HepG2 (cell line): ENCODE measurements around the gene LRRC45. TPM values are rescaled to one million over a fixed set of nuclear protein-coding genes. Genes with fewer than 3 reads are reported as not detected.

ENCODE experiments used
- ATAC-seq: fragments of 200-7000 bp; cut with Tn5 transposase; 3 replicates; pipeline ENCODE4 v1.9.1; 2020; ENCODE audit warnings: mild to moderate bottlenecking, moderate library complexity
- BruUV-seq: library from RNA; stranded (reverse); fragments of 400-500 nt; replicated peaks from 2 replicates; lab custom pipeline; 2021; lab: Mats Ljungman, UMichigan
- CTCF ChIA-PET: fragments of 300-600 bp; formaldehyde crosslinking; extraction: SDS; loops from one replicate; lab custom pipeline; 2021; ENCODE audit warnings: low total read pairs, inconsistent platforms, low intra/inter-chr PET ratio; lab: Yijun Ruan, JAX
- POLR2A ChIA-PET: fragments of 350-600 bp; sonication (Branson Sonifier 250); formaldehyde crosslinking; loops from one replicate; lab custom pipeline; 2020; ENCODE audit warnings: antibody characterized with exemption, inconsistent platforms; lab: Yijun Ruan, JAX
- DNase-seq: peaks from one replicate; pipeline ENCODE4 v3.0.0-alpha.2; 2015; ENCODE audit warnings: low spot score
- FAIRE-seq: peaks from 3 replicates; lab custom pipeline; 2011; peaks lifted over from hg19 to GRCh38; lab: Jason Lieb, UNC
- H2AFZ ChIP-seq: one replicate; pipeline ENCODE4 v1.6.1; 2011; ENCODE audit warnings: low read length, inconsistent platforms
- H3K27ac ChIP-seq: fragments of 300-600 bp; 3 replicates; pipeline ENCODE4 v1.8.0; 2011; ENCODE audit warnings: mixed run types, mild to moderate bottlenecking, mixed read lengths, low read length, inconsistent platforms; ENCODE audit not compliant: insufficient read depth; ENCODE audit errors: extremely low read length
- H3K27me3 ChIP-seq, 2 experiments: fragments of 200-600 bp in 1 of 2; 2 replicates in 1 of 2; 3 replicates in 1 of 2; pipeline versions ENCODE4 v1.6.0 to v1.8.0; 2011; ENCODE audit warnings: low read length in 2 of 2, mild to moderate bottlenecking in 2 of 2, moderate library complexity in 2 of 2, inconsistent platforms in 1 of 2; ENCODE audit not compliant: insufficient read depth in 2 of 2, control insufficient read depth in 1 of 2
- H3K36me3 ChIP-seq, 2 experiments: fragments of 200-600 bp in 1 of 2; replicated peaks in 1 of 2; 2 replicates in 1 of 2; 3 replicates in 1 of 2; pipeline versions ENCODE4 v1.5.1 to v1.8.0; 2011; ENCODE audit warnings: low read length in 2 of 2, inconsistent platforms in 1 of 2; ENCODE audit not compliant: insufficient read depth in 2 of 2, control insufficient read depth in 1 of 2
- H3K4me1 ChIP-seq: 2 replicates; pipeline ENCODE4 v1.5.1; 2012; ENCODE audit warnings: low read length, inconsistent platforms; ENCODE audit not compliant: insufficient read depth
- H3K4me2 ChIP-seq: 2 replicates; pipeline ENCODE4 v1.6.0; 2011; ENCODE audit warnings: low read depth, low read length, inconsistent platforms
- H3K4me3 ChIP-seq, 3 experiments: fragments of 200-600 bp in 1 of 3; sonication (generic), shearing (Covaris generic) in 1 of 3; replicated peaks in 1 of 3; 2 replicates each; pipeline ENCODE4 v1.5.1; 2011 to 2016; ENCODE audit warnings: low read length in 3 of 3, inconsistent platforms in 2 of 3, low read depth in 2 of 3, mild to moderate bottlenecking in 2 of 3, control low read depth in 1 of 3, mixed read lengths in 1 of 3; ENCODE audit not compliant: insufficient read depth in 1 of 3
- H3K79me2 ChIP-seq: one replicate; pipeline ENCODE4 v1.6.1; 2011; ENCODE audit warnings: low read length, inconsistent platforms; ENCODE audit not compliant: insufficient read depth
- H3K9ac ChIP-seq: 2 replicates; pipeline ENCODE4 v1.6.0; 2011; ENCODE audit warnings: mild to moderate bottlenecking, low read depth, low read length, inconsistent platforms; ENCODE audit not compliant: insufficient read depth
- H3K9me3 ChIP-seq: 2 replicates; pipeline ENCODE4 v1.5.1; 2012; ENCODE audit warnings: mild to moderate bottlenecking, low read length
- H4K20me1 ChIP-seq: 2 replicates; pipeline ENCODE4 v1.6.0; 2011; ENCODE audit warnings: inconsistent platforms, mild to moderate bottlenecking, low read length, moderate library complexity; ENCODE audit not compliant: insufficient read depth
- AKAP8 ChIP-seq: sonication (generic); formaldehyde crosslinking; IDR thresholded peaks from 2 replicates; pipeline ENCODE4 v1.5.1; 2020; ENCODE audit warnings: mild to moderate bottlenecking, missing genetic modification reagents
- EP300 ChIP-seq, 3 experiments: sonication (generic) in 1 of 3; formaldehyde crosslinking in 1 of 3; IDR thresholded peaks; 2 replicates each; pipeline versions ENCODE4 v1.5.1 to v1.6.1; 2011 to 2020; ENCODE audit warnings: low read depth in 2 of 3, low read length in 2 of 3, borderline replicate concordance in 1 of 3, improper control_type of control experiment in 1 of 3, mild to moderate bottlenecking in 1 of 3, missing genetic modification reagents in 1 of 3, moderate library complexity in 1 of 3
- ISL2 ChIP-seq: sonication (generic); formaldehyde crosslinking; IDR thresholded peaks from 2 replicates; pipeline ENCODE4 v1.5.0; 2020; ENCODE audit warnings: missing genetic modification reagents
- MAZ ChIP-seq, 2 experiments: sonication (generic) in 1 of 2; formaldehyde crosslinking in 1 of 2; IDR thresholded peaks; 2 replicates each; pipeline versions ENCODE4 v1.5.0 to v1.6.1; 2012 to 2020; ENCODE audit warnings: low read depth in 2 of 2, mild to moderate bottlenecking in 2 of 2, borderline replicate concordance in 1 of 2, improper control_type of control experiment in 1 of 2, low read length in 1 of 2, missing genetic modification reagents in 1 of 2, moderate library complexity in 1 of 2
- RBFOX2 ChIP-seq: fragments of 200-400 bp; formaldehyde crosslinking; IDR thresholded peaks from 2 replicates; pipeline ENCODE4 v1.6.1; 2017; ENCODE audit warnings: low read depth, mild to moderate bottlenecking, low read length
- RNF2 ChIP-seq: fragments of 450-650 bp; conservative IDR thresholded peaks from 2 replicates; pipeline ENCODE4 v1.6.1; 2016; ENCODE audit warnings: low read depth
- RNF219 ChIP-seq: sonication (generic); formaldehyde crosslinking; IDR thresholded peaks from 2 replicates; pipeline ENCODE4 v1.5.0; 2020; ENCODE audit warnings: mild to moderate bottlenecking, missing genetic modification reagents
- SMAD3 ChIP-seq: sonication (generic); formaldehyde crosslinking; IDR thresholded peaks from 2 replicates; pipeline ENCODE4 v1.4.0; 2020; ENCODE audit warnings: missing genetic modification reagents
- SRF ChIP-seq: IDR thresholded peaks from 2 replicates; pipeline ENCODE4 v1.6.1; 2011; ENCODE audit warnings: mild to moderate bottlenecking, low read depth, low read length, moderate library complexity
- TCF7 ChIP-seq: sonication (generic); IDR thresholded peaks from 2 replicates; pipeline ENCODE4 v1.6.1; 2016; ENCODE audit warnings: antibody characterized with exemption, low read depth
- ZFP36L1 ChIP-seq: sonication (generic); formaldehyde crosslinking; IDR thresholded peaks from 2 replicates; pipeline ENCODE4 v1.8.0; 2022; ENCODE audit warnings: mild to moderate bottlenecking, missing genetic modification reagents, moderate library complexity
- ZNF12 ChIP-seq: sonication (generic); formaldehyde crosslinking; IDR thresholded peaks from 2 replicates; pipeline ENCODE4 v1.5.0; 2020; ENCODE audit warnings: missing genetic modification reagents
- ZNF121 ChIP-seq: sonication (generic); formaldehyde crosslinking; IDR thresholded peaks from 2 replicates; pipeline ENCODE4 v1.5.0; 2020; ENCODE audit warnings: mild to moderate bottlenecking, missing genetic modification reagents
- ZZZ3 ChIP-seq: sonication (generic); formaldehyde crosslinking; IDR thresholded peaks from 2 replicates; pipeline ENCODE4 v1.4.0; 2020; ENCODE audit warnings: missing genetic modification reagents, mild to moderate bottlenecking, borderline replicate concordance
- WGBS: methylation state at CpG from one replicate; pipeline ENCODE4 v1.1.6; 2017; ENCODE audit warnings: low lambda C conversion rate; 5-methylcytosine and 5-hydroxymethylcytosine counted together
- in situ Hi-C: cut with HindIII; loops from 2 replicates; pipeline ENCODE4 v1.10.0; 2017; ENCODE audit warnings: low pct_unique_long_range_greater_than_20kb; ENCODE audit not compliant: extremely low pct_ligation_motif_present
- intact Hi-C: fragments of 100-400 bp; cut with micrococcal nuclease; formaldehyde crosslinking; loops from one replicate; pipeline ENCODE4 v1.10.0; 2022; ENCODE audit not compliant: unreplicated experiment
- polyA plus RNA-seq, 8 experiments: library from polyadenylated mRNA; depleted of rRNA in 3 of 8; stranded (reverse) in 7 of 8; unstranded in 1 of 8; fragments of >200 nt; fragmentation: Illumina TruSeq in 4 of 8; extraction: Trizol in 4 of 8; gene quantifications; 2 replicates each; pipeline versions ENCODE4 v1.2.1 to v1.2.3, GENCODE V29; 2011 to 2016; ENCODE audit warnings: low read depth in 4 of 8, missing spikeins in 1 of 8, mixed read lengths in 1 of 8; ENCODE audit not compliant: insufficient read depth in 1 of 8
- total RNA-seq, 5 experiments: library from RNA; depleted of rRNA; stranded (reverse); fragments of >200 nt; fragmentation: Illumina TruSeq; extraction: Trizol; gene quantifications; 2 replicates each; pipeline ENCODE4 v1.2.3, GENCODE V29; 2016; ENCODE audit warnings: low read depth in 1 of 5

The LRRC45 gene
- total and polyA plus RNA-seq, 2 of the 13 experiments (the other 11 are each of a cell fraction or from before 2014, with no cell fraction given) = 11.6 to 48.1 TPM

GRCh38 chr17:81987161-81987770 is 35.8 kb upstream of the LRRC45 start:
- POLR2A ChIA-PET = no interaction called here
- H3K4me3 ChIP-seq = no peak overlapping the region
- in situ Hi-C loops = no loop called here
- H4K20me1 ChIP-seq = no peaks in the 10 kb centered on the region
- CTCF ChIA-PET = no interaction called here
- TF ChIP-seq ZFP36L1 (CRISPR knock-in tag) = no peak
- no peak for TF ChIP-seq SRF
- TF ChIP-seq SMAD3 = no peak
- 0 out of 2 replicates have a peak, but pooled peaks have one; percentile 5 for TF ChIP-seq RBFOX2
- TF ChIP-seq ISL2 = no peak
- intact Hi-C loops = no loop called here
- whole genome bisulfite sequencing = 97% methylated on average over 26 of the region's 26 CpGs
- DNase-seq (no peak), FAIRE-seq (no peak), ATAC-seq (no peak)
- peaks cover 43% of the 10 kb centered on the region for H3K4me1 ChIP-seq
- no peaks in the 10 kb centered on the region for H3K9me3 ChIP-seq
- no peak overlapping the region for H3K9ac ChIP-seq
- no peak overlapping the region for H2AFZ ChIP-seq
- BruUV-seq = no TSS peak
- H3K27me3 ChIP-seq = no peaks in the 10 kb centered on the region
- peaks cover 23 to 49% of the 10 kb centered on the region in 2 experiments for H3K36me3 ChIP-seq
- peaks cover 17% of the 10 kb centered on the region for H3K79me2 ChIP-seq
- no peak overlapping the region for H3K27ac ChIP-seq
- H3K4me2 ChIP-seq = no peak overlapping the region

GRCh38 chr17:81990836-81991683 is 32.0 kb upstream of the LRRC45 start:
- Histone ChIP-seq H4K20me1 (no peaks in the 10 kb centered on the region), H3K9ac (peak overlapping the region; percentile 89), H3K4me1 (peaks cover 63% of the 10 kb centered on the region), H3K9me3 (no peaks in the 10 kb centered on the region), H3K4me3 (peak overlapping the region; percentile 29 to 69 (median 44); a peak in 5 of 6 replicates), H3K79me2 (peaks cover 41% of the 10 kb centered on the region), H3K36me3 (peaks cover 8 to 22% of the 10 kb centered on the region in 2 experiments; a peak in 4 of 5 replicates), H3K4me2 (peak overlapping the region; percentile 89), H3K27me3 (no peaks in the 10 kb centered on the region), H3K27ac (peak overlapping the region; percentile 97), H2AFZ (no peak overlapping the region)
- no peak for DNase-seq
- ChIA-PET POLR2A (interaction anchor here (0.6 to 16.1 kb wide), 24 partner anchors 9 to 286 kb away, joined by 3 to 470 read pairs (median 8); partner anchors contain the start of genes ALYREF, ANAPC11, ASPSCR1 and CENPX), CTCF (interaction anchor here (1.4 to 2.7 kb wide), 4 partner anchors 9 to 31 kb away, joined by 3 to 33 read pairs (median 4); partner anchors contain the start of gene NOTUM)
- WGBS = 65% methylated on average over 25 of the region's 25 CpGs
- BruUV-seq = no TSS peak
- ATAC-seq = no peak
- in situ Hi-C loops = no loop called here
- intact Hi-C loops = loop anchor here (1.0 kb wide), 2 partner anchors 30 to 46 kb away; partner anchors contain the start of gene DCXR
- FAIRE-seq = no peak
- TF ChIP-seq AKAP8 (CRISPR knock-in tag) (peak; percentile 30), RNF219 (CRISPR knock-in tag) (no peak), MAZ (IDR thresholded peaks at IDR 0.05; ENCODE audit: borderline replicate concordance, low read depth, low read length) (no peak), MAZ (CRISPR knock-in tag; IDR thresholded peaks at IDR 0.05; ENCODE audit: low read depth) (no peak), ZNF121 (CRISPR knock-in tag) (no peak), TCF7 (no peak), RNF2 (no peak), ZZZ3 (CRISPR knock-in tag) (peak; percentile 42; the same call in 1 of the 2 replicates), ZNF12 (no peak), EP300 (IDR thresholded peaks at IDR 0.05; ENCODE audit: low read depth in 2 of 2, low read length in 2 of 2) (no peak), EP300 (CRISPR knock-in tag; IDR thresholded peaks at IDR 0.05; ENCODE audit: borderline replicate concordance) (no peak)
